Spinal cord (tissue), 10 donors: ENCODE measurements around the gene HSPA12B. TPM values are rescaled to one million over a fixed set of nuclear protein-coding genes. Genes with fewer than 3 reads are reported as not detected.
A peak's percentile ranks its signal among the peaks of the same experiment; 100 is the strongest.

ENCODE experiments used
- DNase-seq, 6 donors: peaks; one replicate each; pipeline versions ENCODE4 v3.0.0 to v3.0.0-alpha.2; 2013 to 2015; ENCODE audit warnings: low spot score in 6 of 6, low read depth in 4 of 6
- H3K27ac ChIP-seq: one replicate; pipeline ENCODE4 v1.5.1; 2013; ENCODE audit warnings: low read depth, low read length, control low read depth
- H3K27me3 ChIP-seq: one replicate; pipeline ENCODE4 v1.6.1; 2013; ENCODE audit warnings: low read length; ENCODE audit not compliant: control insufficient read depth, insufficient read depth
- H3K36me3 ChIP-seq: one replicate; pipeline ENCODE4 v1.6.1; 2013; ENCODE audit warnings: low read length; ENCODE audit not compliant: control insufficient read depth, insufficient read depth
- H3K4me1 ChIP-seq: one replicate; pipeline ENCODE4 v1.6.1; 2013; ENCODE audit warnings: low read length; ENCODE audit not compliant: control insufficient read depth, insufficient read depth
- H3K4me3 ChIP-seq: one replicate; pipeline ENCODE4 v1.5.1; 2013; ENCODE audit warnings: low read depth, low read length, control low read depth
- H3K9me3 ChIP-seq: one replicate; pipeline ENCODE4 v1.6.1; 2013; ENCODE audit warnings: low read length; ENCODE audit not compliant: control insufficient read depth, insufficient read depth
- WGBS: methylation state at CpG from one replicate; pipeline ENCODE4 v1.1.5; 2013; ENCODE audit warnings: missing lambda C conversion rate; ENCODE audit not compliant: insufficient coverage; 5-methylcytosine and 5-hydroxymethylcytosine counted together
- polyA plus RNA-seq, 2 donors: library from polyadenylated mRNA; unstranded; fragments of 120-200 nt; gene quantifications; one replicate each; pipeline ENCODE4 v1.2.1, GENCODE V29; 2013; ENCODE audit not compliant: insufficient read length in 2 of 2
- total RNA-seq, 2 donors: library from RNA; depleted of rRNA in 1 of 2; stranded (reverse); fragments of 120-200 nt in 1 of 2; fragments of >200 nt in 1 of 2; gene quantifications; one replicate each; pipeline versions ENCODE4 v1.2.3 to v1.2.4, GENCODE V29; 2013 to 2014
- donor health status: healthy.

Gene HSPA12B
- total and polyA plus RNA-seq, 4 donors, result 4.1 to 16.1 (median 14.0) TPM

- Histone ChIP-seq H3K36me3 (no peaks in the 10 kb centered on the region), H3K4me3 (no peak overlapping the region), H3K27me3 (peaks cover 3% of the 10 kb centered on the region), H3K4me1 (peaks cover 31% of the 10 kb centered on the region), H3K9me3 (no peaks in the 10 kb centered on the region), H3K27ac (no peak overlapping the region)
- WGBS, result 65% methylated on average over 7 of the region's 11 CpGs
- no peak for DNase-seq
Measured at GRCh38 chr20:3738111-3739053, 5.9 kb downstream of the HSPA12B start.

- Histone ChIP-seq H3K4me3 (no peak overlapping the region), H3K9me3 (no peaks in the 10 kb centered on the region), H3K27me3 (no peaks in the 10 kb centered on the region), H3K36me3 (no peaks in the 10 kb centered on the region), H3K27ac (no peak overlapping the region), H3K4me1 (peaks cover 22% of the 10 kb centered on the region)
- WGBS, result 75% methylated on average over 19 of the region's 19 CpGs
- no peak for DNase-seq
Measured at GRCh38 chr20:3739054-3739925, 6.8 kb downstream of the HSPA12B start.

GRCh38 chr20:3739926-3740451 lies 7.5 kb downstream of the HSPA12B start:
- DNase-seq, result no peak
- H3K36me3 ChIP-seq, result no peaks in the 10 kb centered on the region
- no peaks in the 10 kb centered on the region for H3K27me3 ChIP-seq
- no peaks in the 10 kb centered on the region for H3K9me3 ChIP-seq
- H3K4me3 ChIP-seq, result no peak overlapping the region
- H3K4me1 ChIP-seq, result peaks cover 22% of the 10 kb centered on the region
- 69% methylated on average over 2 of the region's 7 CpGs for WGBS
- no peak overlapping the region for H3K27ac ChIP-seq

GRCh38 chr20:3740615-3741301 lies 8.3 kb downstream of the HSPA12B start:
- no peak overlapping the region for H3K27ac ChIP-seq

DNA sequence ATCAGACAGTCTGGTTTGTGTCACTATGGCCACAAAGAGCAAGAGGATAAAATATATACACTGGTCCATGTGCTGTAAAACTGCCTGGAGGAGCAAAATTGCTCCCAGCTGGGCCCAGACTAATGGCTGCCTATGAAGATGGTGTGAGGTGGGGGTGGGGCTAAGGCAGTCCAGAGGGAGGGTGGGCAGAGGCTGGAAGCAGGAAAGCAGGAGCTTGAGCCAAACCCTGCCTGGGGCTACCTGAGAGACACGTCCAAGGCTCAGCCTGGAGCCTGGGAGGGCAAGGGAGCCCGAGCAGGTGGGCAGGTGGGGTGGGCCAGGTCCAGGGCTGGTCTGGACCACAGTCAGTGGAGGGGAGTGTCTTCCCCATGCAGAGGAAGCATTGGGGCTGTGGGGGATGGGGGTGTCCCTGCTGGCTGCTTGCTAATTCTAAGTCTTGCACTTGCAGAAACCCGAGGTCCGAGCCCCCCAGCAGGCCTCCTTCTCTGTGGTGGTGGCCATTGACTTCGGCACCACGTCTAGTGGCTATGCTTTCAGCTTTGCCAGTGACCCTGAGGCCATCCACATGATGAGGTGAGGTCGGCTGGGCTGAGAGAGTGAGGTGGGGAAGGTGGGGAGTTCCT lies 9.5 kb downstream of the HSPA12B start:
- Histone ChIP-seq H3K27me3 (peaks cover 10% of the 10 kb centered on the region), H3K36me3 (no peaks in the 10 kb centered on the region), H3K4me3 (no peak overlapping the region), H3K9me3 (no peaks in the 10 kb centered on the region), H3K27ac (no peak overlapping the region), H3K4me1 (peaks cover 28% of the 10 kb centered on the region)
- peak in 1 of 6 donors; percentile 40 for DNase-seq
- 70% methylated on average over 7 of the region's 7 CpGs for WGBS

More at GRCh38 chr20:3740615-3741301, 8.3 kb downstream of the HSPA12B start:
- H3K27me3 ChIP-seq, result peaks cover 6% of the 10 kb centered on the region
- no peak for DNase-seq
- no peak overlapping the region for H3K4me3 ChIP-seq
- WGBS, result 89% methylated on average over 8 of the region's 15 CpGs
- no peaks in the 10 kb centered on the region for H3K36me3 ChIP-seq
- H3K9me3 ChIP-seq, result no peaks in the 10 kb centered on the region
- peaks cover 27% of the 10 kb centered on the region for H3K4me1 ChIP-seq

DNA sequence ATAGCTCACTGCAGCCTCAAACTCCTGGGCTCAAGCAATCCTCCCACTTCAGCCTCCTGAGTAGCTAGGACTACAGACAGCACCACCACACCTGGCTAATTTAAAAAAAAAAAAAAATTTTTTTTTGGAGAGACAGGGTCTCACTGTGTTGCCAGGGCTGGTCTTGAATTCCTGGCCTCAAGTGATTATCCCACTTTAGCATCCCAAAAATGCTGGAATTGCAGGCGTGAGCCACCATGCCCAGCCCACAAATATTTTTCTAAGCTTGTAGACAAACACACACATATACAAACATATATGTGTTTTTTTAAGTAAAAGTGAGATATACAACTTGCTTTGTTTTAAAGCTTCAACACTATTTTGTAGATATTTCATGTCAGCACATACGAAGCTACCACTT lies 10.8 kb downstream of the HSPA12B start:
- H3K4me1 ChIP-seq, result peaks cover 28% of the 10 kb centered on the region
- DNase-seq, result no peak
- no peak overlapping the region for H3K4me3 ChIP-seq
- no peak overlapping the region for H3K27ac ChIP-seq
- H3K27me3 ChIP-seq, result peaks cover 15% of the 10 kb centered on the region
- WGBS, result no CpG with 5 or more reads among the region's 2 CpGs
- H3K36me3 ChIP-seq, result peaks cover 2% of the 10 kb centered on the region
- H3K9me3 ChIP-seq, result no peaks in the 10 kb centered on the region

DNA sequence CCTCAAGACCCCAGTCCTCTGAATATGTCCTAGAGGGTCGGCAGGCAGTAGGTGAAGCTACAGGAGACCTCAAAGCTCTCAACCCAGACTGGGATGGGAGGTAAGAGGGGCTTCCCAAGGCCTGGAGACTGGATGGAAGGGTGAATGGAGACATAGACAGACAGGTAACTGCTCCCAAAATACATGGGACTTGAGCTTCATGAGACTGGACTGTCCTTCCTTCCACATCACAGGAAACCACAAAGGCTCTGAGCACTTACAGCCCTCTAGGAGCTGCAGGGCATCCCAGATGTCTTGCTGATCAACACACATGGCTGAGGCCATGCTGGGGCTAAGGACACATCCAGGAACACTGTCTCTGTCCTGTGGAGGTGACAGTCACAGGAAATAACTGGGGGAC lies 11.6 kb downstream of the HSPA12B start:
- Histone ChIP-seq H3K4me3 (no peak overlapping the region), H3K27ac (no peak overlapping the region), H3K27me3 (peaks cover 20% of the 10 kb centered on the region), H3K9me3 (no peaks in the 10 kb centered on the region), H3K4me1 (peaks cover 23% of the 10 kb centered on the region), H3K36me3 (peaks cover 4% of the 10 kb centered on the region)
- DNase-seq, result no peak
- WGBS, result 80% methylated on average over 1 of the region's 1 CpG

- Histone ChIP-seq H3K4me1 (peaks cover 24% of the 10 kb centered on the region), H3K27ac (no peak overlapping the region), H3K4me3 (no peak overlapping the region), H3K27me3 (peaks cover 30% of the 10 kb centered on the region), H3K36me3 (peaks cover 4% of the 10 kb centered on the region), H3K9me3 (no peaks in the 10 kb centered on the region)
- peak in 2 of 6 donors; percentile 48 to 70 for DNase-seq
- WGBS, result 11% methylated on average over 45 of the region's 45 CpGs
Measured at GRCh38 chr20:3744806-3745685, 12.6 kb downstream of the HSPA12B start.
